Measurements from ENCODE around the gene SMU1. TPM values are rescaled to one million over a fixed set of nuclear protein-coding genes. Genes with fewer than 3 reads are reported as not detected.

The SMU1 gene
- total RNA-seq, 1 donor: 31.1 TPM

DNA sequence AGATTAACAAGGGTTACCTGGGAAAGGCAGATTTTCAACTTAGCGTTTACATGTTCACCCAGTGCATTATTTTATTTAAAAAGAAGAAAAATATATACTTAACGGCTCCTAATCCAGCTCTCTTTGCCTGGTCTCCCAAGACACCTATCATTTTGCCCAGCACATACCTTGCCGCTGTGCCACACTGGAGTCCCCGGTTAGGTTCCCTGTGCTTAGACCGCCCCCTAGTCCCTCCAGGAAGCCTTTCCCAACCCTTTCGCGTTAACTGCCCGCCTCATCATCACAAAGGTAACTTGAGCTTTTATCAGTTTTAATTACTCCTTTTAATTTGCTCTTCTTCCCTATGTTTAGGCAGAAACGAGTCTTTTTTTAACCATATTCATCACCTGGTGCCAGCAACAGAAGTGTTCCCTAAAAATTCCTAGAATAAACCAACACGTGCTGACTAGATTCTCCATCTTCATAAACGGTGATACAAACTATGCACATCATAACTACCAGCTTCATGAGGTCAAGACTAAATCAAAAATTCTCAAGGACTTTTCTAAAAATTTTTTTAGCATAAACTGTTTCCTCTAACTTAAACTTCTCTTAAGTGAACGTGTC is 31.7 kb downstream of the SMU1 start:
- TF ChIP-seq, protein P1, sequence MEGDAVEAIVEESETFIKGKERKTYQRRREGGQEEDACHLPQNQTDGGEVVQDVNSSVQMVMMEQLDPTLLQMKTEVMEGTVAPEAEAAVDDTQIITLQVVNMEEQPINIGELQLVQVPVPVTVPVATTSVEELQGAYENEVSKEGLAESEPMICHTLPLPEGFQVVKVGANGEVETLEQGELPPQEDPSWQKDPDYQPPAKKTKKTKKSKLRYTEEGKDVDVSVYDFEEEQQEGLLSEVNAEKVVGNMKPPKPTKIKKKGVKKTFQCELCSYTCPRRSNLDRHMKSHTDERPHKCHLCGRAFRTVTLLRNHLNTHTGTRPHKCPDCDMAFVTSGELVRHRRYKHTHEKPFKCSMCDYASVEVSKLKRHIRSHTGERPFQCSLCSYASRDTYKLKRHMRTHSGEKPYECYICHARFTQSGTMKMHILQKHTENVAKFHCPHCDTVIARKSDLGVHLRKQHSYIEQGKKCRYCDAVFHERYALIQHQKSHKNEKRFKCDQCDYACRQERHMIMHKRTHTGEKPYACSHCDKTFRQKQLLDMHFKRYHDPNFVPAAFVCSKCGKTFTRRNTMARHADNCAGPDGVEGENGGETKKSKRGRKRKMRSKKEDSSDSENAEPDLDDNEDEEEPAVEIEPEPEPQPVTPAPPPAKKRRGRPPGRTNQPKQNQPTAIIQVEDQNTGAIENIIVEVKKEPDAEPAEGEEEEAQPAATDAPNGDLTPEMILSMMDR (IDR thresholded peaks at IDR 0.05; ENCODE audit: extremely low read depth, low read depth, low read length): no peak
- Histone ChIP-seq H3K4me3 (ENCODE audit: insufficient read depth, low read length) (peak overlapping the region; percentile 76), H4K20me1 (ENCODE audit: insufficient read depth, low read length) (no peaks in the 10 kb centered on the region), H3K36me3 (ENCODE audit: insufficient read depth, low read length) (peaks cover 32% of the 10 kb centered on the region), H3K27ac (ENCODE audit: low read depth, low read length) (peak overlapping the region; percentile 92), H3K9me3 (ENCODE audit: low read depth, low read length) (no peaks in the 10 kb centered on the region), H3K27me3 (ENCODE audit: insufficient read depth, low read length) (no peaks in the 10 kb centered on the region), H3K4me2 (ENCODE audit: insufficient read depth, low read length) (peak overlapping the region; percentile 97), H3K4me1 (ENCODE audit: insufficient read depth, low read length) (peaks cover 8% of the 10 kb centered on the region), H2AFZ (ENCODE audit: low read length) (peak overlapping the region; percentile 80), H3K79me2 (ENCODE audit: insufficient read depth, low read length) (no peaks in the 10 kb centered on the region)
- peak; percentile 60 for DNase-seq (ENCODE audit: insufficient read length, low spot score, missing footprints)

DNA sequence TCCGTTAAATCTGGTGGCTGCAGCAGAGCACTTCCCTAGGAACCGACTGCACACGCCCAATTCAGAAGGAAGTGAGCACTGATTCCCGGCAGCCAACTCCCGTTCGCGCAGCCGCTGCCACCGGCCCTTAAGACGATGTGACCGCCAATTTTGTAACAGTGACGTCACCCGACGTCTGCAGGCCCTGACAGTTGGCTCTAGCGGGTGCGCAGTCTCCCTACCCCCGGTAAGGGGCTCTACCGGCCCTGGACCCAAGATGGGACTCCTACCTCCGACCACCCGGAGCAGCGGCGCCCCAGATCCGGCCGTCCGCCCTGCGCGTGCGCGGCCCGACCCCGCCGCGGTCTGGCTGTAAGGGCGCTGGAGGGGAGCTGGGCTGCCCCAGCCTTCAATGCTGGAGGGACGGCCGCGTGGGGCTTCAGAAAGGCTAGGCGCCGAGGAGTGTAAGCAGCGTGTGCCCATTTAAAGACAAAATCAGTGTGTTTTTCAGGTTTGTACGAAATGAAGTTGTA is 32.3 kb downstream of the SMU1 start:
- no peaks in the 10 kb centered on the region for H3K79me2 ChIP-seq (ENCODE audit: insufficient read depth, low read length)
- H3K27me3 ChIP-seq (ENCODE audit: insufficient read depth, low read length): no peaks in the 10 kb centered on the region
- H4K20me1 ChIP-seq (ENCODE audit: insufficient read depth, low read length): no peaks in the 10 kb centered on the region
- no peaks in the 10 kb centered on the region for H3K9me3 ChIP-seq (ENCODE audit: low read depth, low read length)
- peak overlapping the region; percentile 80 for H2AFZ ChIP-seq (ENCODE audit: low read length)
- peak overlapping the region; percentile 76 for H3K4me3 ChIP-seq (ENCODE audit: insufficient read depth, low read length)
- TF ChIP-seq, protein P1 (IDR thresholded peaks at IDR 0.05; ENCODE audit: extremely low read depth, low read depth, low read length): no peak
- peak; percentile 97 for DNase-seq (ENCODE audit: insufficient read length, low spot score, missing footprints)
- H3K4me1 ChIP-seq (ENCODE audit: insufficient read depth, low read length): peaks cover 8% of the 10 kb centered on the region
- peak overlapping the region; percentile 97 for H3K4me2 ChIP-seq (ENCODE audit: insufficient read depth, low read length)
- peak overlapping the region; percentile 92 for H3K27ac ChIP-seq (ENCODE audit: low read depth, low read length)
- H3K36me3 ChIP-seq (ENCODE audit: insufficient read depth, low read length): peaks cover 34% of the 10 kb centered on the region

DNA sequence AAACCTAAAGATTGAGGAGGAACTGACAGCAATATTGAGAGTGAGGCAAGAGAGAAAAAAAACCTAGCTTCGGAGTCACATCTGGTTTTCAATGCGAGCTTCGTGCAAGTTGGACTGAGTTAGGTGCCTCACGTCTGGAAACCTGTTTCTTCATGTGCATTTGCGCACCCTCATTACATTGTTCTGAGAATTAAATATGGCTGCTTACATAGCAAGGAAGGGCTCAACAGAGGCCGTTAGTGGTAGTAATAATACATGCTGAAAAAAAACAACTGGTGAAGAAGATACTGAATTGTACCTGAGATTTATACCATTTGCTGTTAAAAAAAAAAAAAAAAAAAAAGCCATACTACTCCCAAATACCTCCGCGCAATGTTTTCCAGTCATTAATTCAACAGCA is 32.8 kb downstream of the SMU1 start:
- H2AFZ ChIP-seq (ENCODE audit: low read length): peak overlapping the region; percentile 80
- peaks cover 35% of the 10 kb centered on the region for H3K36me3 ChIP-seq (ENCODE audit: insufficient read depth, low read length)
- H4K20me1 ChIP-seq (ENCODE audit: insufficient read depth, low read length): no peaks in the 10 kb centered on the region
- DNase-seq (ENCODE audit: insufficient read length, low spot score, missing footprints): no peak
- H3K27me3 ChIP-seq (ENCODE audit: insufficient read depth, low read length): no peaks in the 10 kb centered on the region
- H3K79me2 ChIP-seq (ENCODE audit: insufficient read depth, low read length): no peaks in the 10 kb centered on the region
- peak overlapping the region; percentile 92 for H3K27ac ChIP-seq (ENCODE audit: low read depth, low read length)
- peak overlapping the region; percentile 76 for H3K4me3 ChIP-seq (ENCODE audit: insufficient read depth, low read length)
- peak overlapping the region; percentile 97 for H3K4me2 ChIP-seq (ENCODE audit: insufficient read depth, low read length)
- TF ChIP-seq, protein P1 (IDR thresholded peaks at IDR 0.05; ENCODE audit: extremely low read depth, low read depth, low read length): no peak
- peaks cover 8% of the 10 kb centered on the region for H3K4me1 ChIP-seq (ENCODE audit: insufficient read depth, low read length)
- no peaks in the 10 kb centered on the region for H3K9me3 ChIP-seq (ENCODE audit: low read depth, low read length)

DNA sequence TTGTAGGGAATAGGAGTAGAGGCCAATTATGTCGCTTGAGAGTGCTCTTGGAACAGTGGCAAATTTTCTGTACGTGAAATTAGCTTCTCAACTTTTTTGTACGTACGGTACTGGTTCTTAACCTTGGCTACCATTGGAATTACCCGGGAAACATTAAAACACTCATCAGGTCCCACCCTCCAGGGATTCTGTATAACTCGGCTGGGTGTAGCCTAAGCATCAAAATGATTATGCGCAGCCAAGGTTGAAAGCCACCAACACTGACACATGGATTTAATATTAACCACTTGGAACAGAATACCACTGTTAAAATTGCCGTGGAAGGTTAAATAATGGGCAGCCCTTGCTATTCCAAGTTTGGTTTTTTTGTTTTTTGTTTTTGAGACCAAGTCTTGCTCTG is 34.0 kb downstream of the SMU1 start:
- peaks cover 3% of the 10 kb centered on the region for H4K20me1 ChIP-seq (ENCODE audit: insufficient read depth, low read length)
- H3K79me2 ChIP-seq (ENCODE audit: insufficient read depth, low read length): no peaks in the 10 kb centered on the region
- H3K4me2 ChIP-seq (ENCODE audit: insufficient read depth, low read length): no peak overlapping the region
- no peak for DNase-seq (ENCODE audit: insufficient read length, low spot score, missing footprints)
- H3K4me3 ChIP-seq (ENCODE audit: insufficient read depth, low read length): no peak overlapping the region
- TF ChIP-seq, protein P1 (IDR thresholded peaks at IDR 0.05; ENCODE audit: extremely low read depth, low read depth, low read length): no peak
- no peak overlapping the region for H2AFZ ChIP-seq (ENCODE audit: low read length)
- H3K27me3 ChIP-seq (ENCODE audit: insufficient read depth, low read length): no peaks in the 10 kb centered on the region
- H3K9me3 ChIP-seq (ENCODE audit: low read depth, low read length): no peaks in the 10 kb centered on the region
- H3K27ac ChIP-seq (ENCODE audit: low read depth, low read length): no peak overlapping the region
- peaks cover 46% of the 10 kb centered on the region for H3K36me3 ChIP-seq (ENCODE audit: insufficient read depth, low read length)
- H3K4me1 ChIP-seq (ENCODE audit: insufficient read depth, low read length): peaks cover 8% of the 10 kb centered on the region
